Vagina (tissue), 2 donors: ENCODE results near the gene PTPRM. TPM values are rescaled to one million over a fixed set of nuclear protein-coding genes. Genes with fewer than 3 reads are reported as not detected.

Experiments
- DNase-seq, 2 donors: peaks; one replicate each; pipeline ENCODE4 v3.0.0-alpha.2; 2017; ENCODE audit errors: extremely low spot score in 2 of 2
- H3K27ac ChIP-seq: fragments of 200-600 bp; sonication (generic); one replicate; pipeline ENCODE4 v1.5.1; 2019
- H3K27me3 ChIP-seq: fragments of 200-600 bp; sonication (generic); one replicate; pipeline ENCODE4 v1.5.1; 2019
- H3K36me3 ChIP-seq, 2 donors: fragments of 200-600 bp; sonication (generic); one replicate each; pipeline ENCODE4 v1.5.1; 2017 to 2019
- H3K4me1 ChIP-seq: fragments of 200-600 bp; sonication (generic); one replicate; pipeline ENCODE4 v1.5.1; 2019
- H3K4me3 ChIP-seq, 2 donors: fragments of 200-600 bp; sonication (generic); 1 replicate in 1 of 2; 2 replicates in 1 of 2; pipeline ENCODE4 v1.5.1; 2016 to 2019
- H3K9me3 ChIP-seq: fragments of 200-600 bp; sonication (generic); one replicate; pipeline ENCODE4 v1.5.1; 2019
- POLR2A ChIP-seq, 2 donors: fragments of 450-650 bp; IDR thresholded peaks; one replicate each; pipeline ENCODE4 v1.6.1; 2017; ENCODE audit warnings: antibody characterized with exemption in 2 of 2, mild to moderate bottlenecking in 2 of 2, moderate library complexity in 2 of 2
- POLR2AphosphoS5 ChIP-seq, 2 donors: sonication (generic); formaldehyde crosslinking; IDR thresholded peaks; one replicate each; pipeline ENCODE4 v1.9.0; 2017; ENCODE audit warnings: antibody characterized with exemption in 2 of 2, mild to moderate bottlenecking in 2 of 2, low read depth in 1 of 2; ENCODE audit not compliant: insufficient read depth in 1 of 2
- intact Hi-C: fragments of 100-400 bp; cut with DNase I; formaldehyde crosslinking; loops from one replicate; pipeline ENCODE4 v1.15.1; 2023
- total RNA-seq: library from RNA; depleted of rRNA; stranded (reverse); fragments of >200 nt; gene quantifications from one replicate; pipeline ENCODE4 v1.2.3, GENCODE V29; 2016
- TF ChIP-seq, protein P1 (sequence below), 3 experiments: fragments of 450-650 bp in 2 of 3; fragments of 200-600 bp in 1 of 3; sonication (generic) in 1 of 3; IDR thresholded peaks; one replicate each; pipeline ENCODE4 v1.5.1; 2017 to 2019; ENCODE audit warnings: antibody characterized with exemption in 3 of 3, mild to moderate bottlenecking in 2 of 3, moderate library complexity in 2 of 3

Gene PTPRM
- total RNA-seq, 1 donor from 2014 or later, result 60.2 TPM

DNA sequence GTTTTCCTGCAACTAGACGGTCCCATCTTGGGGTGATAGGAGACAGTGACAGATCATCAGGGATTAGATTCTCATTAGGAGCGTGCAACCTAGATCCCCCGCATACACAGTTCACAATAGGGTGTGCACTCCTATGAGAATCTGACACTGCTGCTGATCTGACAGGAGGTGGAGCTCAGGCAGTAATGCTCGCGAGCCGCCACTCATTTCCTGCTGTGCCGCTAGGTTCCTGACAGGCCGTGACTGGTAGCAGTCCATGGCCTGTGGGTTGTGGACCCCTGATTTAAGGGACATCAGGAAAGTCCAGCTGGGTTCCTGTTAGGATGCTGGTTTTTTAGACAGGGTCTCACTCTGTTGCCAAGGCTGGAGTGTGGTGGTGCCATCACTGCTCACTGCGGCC is 48.7 kb downstream of the PTPRM start:
- intact Hi-C loops, result no loop called here
- no peaks in the 10 kb centered on the region for H3K27me3 ChIP-seq
- no peak for DNase-seq

GRCh38 chr18:7616661-7617060 is 49.5 kb downstream of the PTPRM start:
- H3K27ac ChIP-seq, result no peak overlapping the region
- TF ChIP-seq POLR2A (IDR thresholded peaks at IDR 0.05) (no peak), POLR2AphosphoS5 (IDR thresholded peaks at IDR 0.05; ENCODE audit: insufficient read depth in 1 of 2, low read depth in 1 of 2) (no peak)
- TF ChIP-seq, protein P1, sequence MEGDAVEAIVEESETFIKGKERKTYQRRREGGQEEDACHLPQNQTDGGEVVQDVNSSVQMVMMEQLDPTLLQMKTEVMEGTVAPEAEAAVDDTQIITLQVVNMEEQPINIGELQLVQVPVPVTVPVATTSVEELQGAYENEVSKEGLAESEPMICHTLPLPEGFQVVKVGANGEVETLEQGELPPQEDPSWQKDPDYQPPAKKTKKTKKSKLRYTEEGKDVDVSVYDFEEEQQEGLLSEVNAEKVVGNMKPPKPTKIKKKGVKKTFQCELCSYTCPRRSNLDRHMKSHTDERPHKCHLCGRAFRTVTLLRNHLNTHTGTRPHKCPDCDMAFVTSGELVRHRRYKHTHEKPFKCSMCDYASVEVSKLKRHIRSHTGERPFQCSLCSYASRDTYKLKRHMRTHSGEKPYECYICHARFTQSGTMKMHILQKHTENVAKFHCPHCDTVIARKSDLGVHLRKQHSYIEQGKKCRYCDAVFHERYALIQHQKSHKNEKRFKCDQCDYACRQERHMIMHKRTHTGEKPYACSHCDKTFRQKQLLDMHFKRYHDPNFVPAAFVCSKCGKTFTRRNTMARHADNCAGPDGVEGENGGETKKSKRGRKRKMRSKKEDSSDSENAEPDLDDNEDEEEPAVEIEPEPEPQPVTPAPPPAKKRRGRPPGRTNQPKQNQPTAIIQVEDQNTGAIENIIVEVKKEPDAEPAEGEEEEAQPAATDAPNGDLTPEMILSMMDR (IDR thresholded peaks at IDR 0.05), result no peak
- H3K27me3 ChIP-seq, result no peaks in the 10 kb centered on the region
- DNase-seq, result no peak
- no peaks in the 10 kb centered on the region for H3K36me3 ChIP-seq
- H3K4me3 ChIP-seq, result no peak overlapping the region
- H3K9me3 ChIP-seq, result no peaks in the 10 kb centered on the region
- intact Hi-C loops, result no loop called here
- peaks cover 21% of the 10 kb centered on the region for H3K4me1 ChIP-seq

More for the DNA sequence above, 48.7 kb downstream of the PTPRM start:
- Histone ChIP-seq H3K4me1 (peaks cover 21% of the 10 kb centered on the region), H3K36me3 (no peaks in the 10 kb centered on the region), H3K4me3 (no peak overlapping the region), H3K27ac (no peak overlapping the region), H3K9me3 (no peaks in the 10 kb centered on the region)
- TF ChIP-seq, protein P1 (IDR thresholded peaks at IDR 0.05), result no peak
- TF ChIP-seq POLR2A (IDR thresholded peaks at IDR 0.05) (no peak), POLR2AphosphoS5 (IDR thresholded peaks at IDR 0.05; ENCODE audit: insufficient read depth in 1 of 2, low read depth in 1 of 2) (no peak)

DNA sequence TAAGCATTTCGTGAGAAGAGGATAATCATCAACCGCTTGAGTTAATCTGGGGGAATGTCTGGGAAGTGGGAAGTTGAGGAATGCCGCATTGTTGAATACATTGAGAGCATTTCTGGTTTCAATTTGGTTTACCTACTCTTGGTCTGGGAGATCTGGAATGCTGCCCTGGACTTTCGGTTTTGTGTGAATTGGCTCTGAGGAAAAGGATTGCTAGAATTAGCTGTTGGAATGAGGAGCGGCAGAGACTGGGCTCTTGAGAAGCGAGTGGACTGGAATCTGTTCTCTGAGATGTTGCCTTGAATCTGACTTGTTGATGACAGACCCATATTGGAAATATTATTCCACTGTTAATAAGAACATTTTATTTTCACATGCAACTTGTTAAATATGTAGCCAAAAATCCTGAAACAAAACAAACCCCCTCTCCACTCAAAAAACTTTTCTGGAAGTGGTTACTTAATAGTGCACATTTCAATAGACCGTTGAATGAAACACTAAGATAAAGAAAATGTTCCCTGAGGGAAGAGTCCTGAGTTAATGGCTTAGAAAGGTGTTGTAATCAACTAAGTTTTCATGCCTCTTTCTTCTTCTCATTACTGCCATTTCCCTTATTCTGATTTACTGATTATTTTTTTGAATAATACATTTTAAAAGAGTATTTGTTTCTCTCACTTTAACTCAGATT is 50.8 kb downstream of the PTPRM start:
- H3K4me3 ChIP-seq, result no peak overlapping the region
- H3K36me3 ChIP-seq, result no peaks in the 10 kb centered on the region
- H3K9me3 ChIP-seq, result no peaks in the 10 kb centered on the region
- H3K27me3 ChIP-seq, result no peaks in the 10 kb centered on the region
- peaks cover 21% of the 10 kb centered on the region for H3K4me1 ChIP-seq
- no peak for DNase-seq
- intact Hi-C loops, result no loop called here
- no peak overlapping the region for H3K27ac ChIP-seq
- no peak for TF ChIP-seq POLR2AphosphoS5 (IDR thresholded peaks at IDR 0.05; ENCODE audit: insufficient read depth in 1 of 2, low read depth in 1 of 2)
- TF ChIP-seq, protein P1 (IDR thresholded peaks at IDR 0.05), result no peak
- no peak for TF ChIP-seq POLR2A (IDR thresholded peaks at IDR 0.05)

DNA sequence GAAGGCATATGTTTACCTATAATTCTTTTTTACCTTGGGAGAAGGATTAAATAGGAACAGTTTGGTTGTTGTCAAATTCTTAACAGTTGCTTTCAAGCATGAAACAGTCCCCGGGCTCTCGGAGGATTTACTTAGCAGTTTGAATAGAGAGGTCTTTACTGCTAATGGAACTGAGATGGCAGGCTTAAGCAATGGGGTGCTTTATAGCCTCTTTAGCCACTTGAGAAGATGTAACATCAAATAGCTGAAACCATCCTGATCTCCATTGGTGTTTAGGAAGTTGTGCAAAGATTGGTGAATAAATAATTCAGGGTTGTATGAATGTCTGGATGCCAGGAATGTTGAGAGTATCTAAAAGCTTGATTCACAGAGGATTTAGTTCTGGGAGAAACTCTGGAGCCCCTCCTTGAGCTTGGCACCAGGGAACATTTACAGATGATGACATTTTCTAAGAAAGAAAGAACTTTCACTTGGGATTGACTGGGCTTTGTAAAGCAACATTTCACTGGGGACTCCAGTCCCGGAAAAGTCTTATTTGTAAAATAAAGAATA is 51.9 kb downstream of the PTPRM start:
- intact Hi-C loops, result no loop called here

More for the DNA sequence above, 51.9 kb downstream of the PTPRM start:
- Histone ChIP-seq H3K4me3 (no peak overlapping the region), H3K4me1 (peaks cover 21% of the 10 kb centered on the region), H3K27me3 (no peaks in the 10 kb centered on the region), H3K36me3 (no peaks in the 10 kb centered on the region), H3K27ac (no peak overlapping the region), H3K9me3 (no peaks in the 10 kb centered on the region)
- no peak for TF ChIP-seq POLR2AphosphoS5 (IDR thresholded peaks at IDR 0.05; ENCODE audit: insufficient read depth in 1 of 2, low read depth in 1 of 2)
- no peak for TF ChIP-seq POLR2A (IDR thresholded peaks at IDR 0.05)
- TF ChIP-seq, protein P1 (IDR thresholded peaks at IDR 0.05), result no peak
- DNase-seq, result no peak
